Kidney (tissue), 14 donors: ENCODE results near the gene PTPRU. TPM values are rescaled to one million over a fixed set of nuclear protein-coding genes. Genes with fewer than 3 reads are reported as not detected.
"Not testable (repeated sequence)": the region's sequence is repeated elsewhere in the genome, so short reads cannot be mapped to it uniquely, and the experiment has no call there.

ENCODE experiments used
- DNase-seq, 5 donors: peaks; one replicate each; pipeline ENCODE4 v3.0.0-alpha.2; 2013 to 2020
- FAIRE-seq: peaks from 2 replicates; lab custom pipeline; 2012; peaks lifted over from hg19 to GRCh38; lab: Jason Lieb, UNC
- H3K27ac ChIP-seq, 2 donors: one replicate each; pipeline ENCODE4 v1.7.0; 2013; ENCODE audit warnings: low read depth in 2 of 2, low read length in 2 of 2, inconsistent platforms in 1 of 2
- H3K27me3 ChIP-seq: one replicate; pipeline ENCODE4 v1.7.1; 2013; ENCODE audit warnings: low read length, inconsistent platforms; ENCODE audit not compliant: control insufficient read depth, insufficient read depth
- H3K36me3 ChIP-seq, 3 donors: one replicate each; pipeline versions ENCODE4 v1.7.0 to v1.7.1; 2013; ENCODE audit warnings: low read length in 3 of 3, control low read depth in 1 of 3, inconsistent platforms in 1 of 3; ENCODE audit not compliant: insufficient read depth in 3 of 3, control insufficient read depth in 2 of 3
- H3K4me1 ChIP-seq, 3 donors: one replicate each; pipeline versions ENCODE4 v1.7.0 to v1.7.1; 2013; ENCODE audit warnings: low read length in 3 of 3, inconsistent platforms in 1 of 3, low read depth in 1 of 3; ENCODE audit not compliant: control insufficient read depth in 2 of 3, insufficient read depth in 2 of 3
- H3K4me3 ChIP-seq, 3 donors: one replicate each; pipeline versions ENCODE4 v1.7.0 to v1.8.1; 2013; ENCODE audit warnings: low read length in 3 of 3, control low read depth in 1 of 3, inconsistent platforms in 1 of 3
- H3K9ac ChIP-seq, 3 donors: one replicate each; pipeline versions ENCODE4 v1.7.0 to v1.7.1; 2013; ENCODE audit warnings: low read length in 3 of 3, control low read depth in 1 of 3, inconsistent platforms in 1 of 3
- H3K9me3 ChIP-seq, 3 donors: one replicate each; pipeline versions ENCODE4 v1.7.0 to v1.7.1; 2013; ENCODE audit warnings: low read length in 3 of 3, control low read depth in 1 of 3, inconsistent platforms in 1 of 3; ENCODE audit not compliant: control insufficient read depth in 2 of 3, insufficient read depth in 1 of 3
- CTCF ChIP-seq: IDR thresholded peaks from 3 replicates; pipeline ENCODE4 v1.5.1; 2012; ENCODE audit warnings: mild to moderate bottlenecking, moderate library complexity, borderline replicate concordance; ENCODE audit not compliant: insufficient read depth; ENCODE audit errors: extremely low read depth
- intact Hi-C: fragments of 100-400 bp; cut with DNase I; formaldehyde crosslinking; loops from one replicate; pipeline ENCODE4 v1.11.1; 2022
- polyA plus RNA-seq: library from polyadenylated mRNA; stranded (reverse); fragments of 350-450 nt; fragmentation: Illumina TruSeq; extraction: RNeasy Lipid Tissue Mini Kit (QIAGEN cat#74804); gene quantifications from one replicate; pipeline ENCODE4 v1.2.3, GENCODE V29; 2014; ENCODE audit warnings: low read depth, low replicate concordance; ENCODE audit not compliant: insufficient read depth
- total RNA-seq: library from RNA; stranded (reverse); fragmentation: NEBNext Ultra II Directional; extraction: Animal tissue kit (Norgen Biotek cat#: 25700); gene quantifications from one replicate; pipeline ENCODE4 v1.2.1, GENCODE V29; 2021
- donor health status: control.
- donor health status: control.
- donor health status: control.
- donor health status: control.
- donor health status: control.
- donor health status: DM: yes; HTN: yes; CAD: no.
- donor health status: Normal renal cell carcinoma (clear cell type).

Gene PTPRU
- total and polyA plus RNA-seq, 2 donors from 2014 or later = 3.7 to 53.6 TPM

GRCh38 chr1:29218223-29218622, 18.1 kb upstream of the PTPRU start:
- H3K27ac ChIP-seq = no peak overlapping the region
- TF ChIP-seq CTCF = no peak
- H3K9me3 ChIP-seq = no peaks in the 10 kb centered on the region
- no peaks in the 10 kb centered on the region for H3K4me1 ChIP-seq
- intact Hi-C loops = no loop called here
- H3K36me3 ChIP-seq = peaks cover 4 to 14% (median 6%) of the 10 kb centered on the region in 3 donors
- no peaks in the 10 kb centered on the region for H3K27me3 ChIP-seq
- H3K9ac ChIP-seq = no peak overlapping the region
- FAIRE-seq (no peak), DNase-seq (no peak)
- H3K4me3 ChIP-seq = no peak overlapping the region

GRCh38 chr1:29221296-29221695, 15.0 kb upstream of the PTPRU start:
- no peak for FAIRE-seq
- peaks cover 0 to 2% (median 0%) of the 10 kb centered on the region in 3 donors for H3K36me3 ChIP-seq

GRCh38 chr1:29222260-29222659, 14.1 kb upstream of the PTPRU start:
- H3K9ac ChIP-seq, H3K9me3 ChIP-seq, H3K27ac ChIP-seq, H3K4me1 ChIP-seq, H3K4me3 ChIP-seq, FAIRE-seq, intact Hi-C loops, H3K27me3 ChIP-seq, DNase-seq, H3K36me3 ChIP-seq: not testable (repeated sequence)

More at GRCh38 chr1:29221296-29221695, 15.0 kb upstream of the PTPRU start:
- H3K9ac ChIP-seq = no peak overlapping the region
- no peaks in the 10 kb centered on the region for H3K9me3 ChIP-seq
- H3K4me1 ChIP-seq = no peaks in the 10 kb centered on the region
- intact Hi-C loops = no loop called here
- DNase-seq = no peak
- no peak overlapping the region for H3K4me3 ChIP-seq
- no peak for TF ChIP-seq CTCF
- no peaks in the 10 kb centered on the region for H3K27me3 ChIP-seq
- no peak overlapping the region for H3K27ac ChIP-seq

- Histone ChIP-seq H3K9ac (no peak overlapping the region), H3K4me1 (no peaks in the 10 kb centered on the region), H3K36me3 (peaks cover 0 to 2% (median 0%) of the 10 kb centered on the region in 3 donors), H3K27ac (no peak overlapping the region), H3K9me3 (no peaks in the 10 kb centered on the region), H3K27me3 (no peaks in the 10 kb centered on the region), H3K4me3 (no peak overlapping the region)
- FAIRE-seq (no peak), DNase-seq (no peak)
- intact Hi-C loops = no loop called here
- no peak for TF ChIP-seq CTCF
Observed at GRCh38 chr1:29222686-29223085, 13.6 kb upstream of the PTPRU start.
